VCaP (cell line): Measurements from ENCODE around the gene ALLC.
"Not testable (repeated sequence)": the region's sequence is repeated elsewhere in the genome, so short reads cannot be mapped to it uniquely, and the experiment has no call there.

Experiments used
- H3K27ac ChIP-seq: fragments of 450-650 bp; 2 replicates; pipeline ENCODE4 v1.5.1; 2017
- CTCF ChIP-seq: fragments of 450-650 bp; conservative IDR thresholded peaks from 2 replicates; pipeline ENCODE4 v1.5.1; 2017; ENCODE audit warnings: mild to moderate bottlenecking, moderate library complexity

Gene ALLC

GRCh38 chr2:3613524-3613905, 44.5 kb upstream of the ALLC start:
- TF ChIP-seq CTCF: no peak
- H3K27ac ChIP-seq: no peak overlapping the region

GRCh38 chr2:3614743-3615142, 43.3 kb upstream of the ALLC start:
- not testable (repeated sequence) for H3K27ac ChIP-seq

GRCh38 chr2:3615541-3616200, 42.3 kb upstream of the ALLC start:
- H3K27ac ChIP-seq: not testable (repeated sequence)

- not testable (repeated sequence) for H3K27ac ChIP-seq
Measured at GRCh38 chr2:3616435-3617197, 41.4 kb upstream of the ALLC start.

GRCh38 chr2:3617198-3617890, 40.7 kb upstream of the ALLC start:
- H3K27ac ChIP-seq: no peak overlapping the region
- no peak for TF ChIP-seq CTCF

GRCh38 chr2:3618367-3618766, 39.6 kb upstream of the ALLC start:
- no peak overlapping the region for H3K27ac ChIP-seq
- no peak for TF ChIP-seq CTCF

- H3K27ac ChIP-seq: no peak overlapping the region
- TF ChIP-seq CTCF: no peak
Measured at GRCh38 chr2:3619033-3619432, 39.0 kb upstream of the ALLC start.

GRCh38 chr2:3619661-3620060, 38.3 kb upstream of the ALLC start:
- not testable (repeated sequence) for H3K27ac ChIP-seq

GRCh38 chr2:3620834-3621233, 37.2 kb upstream of the ALLC start:
- no peak overlapping the region for H3K27ac ChIP-seq
- TF ChIP-seq CTCF: no peak
